Measurements from ENCODE around the gene RTN4IP1. TPM values are rescaled to one million over a fixed set of nuclear protein-coding genes. Genes with fewer than 3 reads are reported as not detected.

The RTN4IP1 gene
- total and polyA plus RNA-seq, 2 of the 13 experiments (the other 11 are each of a cell fraction or from before 2014, with no cell fraction given): 5.5 to 17.2 TPM

- TF ChIP-seq SOX6 (IDR thresholded peaks at IDR 0.05) (no peak), SOX6 (CRISPR knock-in tag; IDR thresholded peaks at IDR 0.05) (no peak), ZNF569 (CRISPR knock-in tag; IDR thresholded peaks at IDR 0.05; ENCODE audit: borderline replicate concordance) (no peak), ZNF280B (CRISPR knock-in tag; IDR thresholded peaks at IDR 0.05; ENCODE audit: borderline replicate concordance) (no peak), ZNF337 (CRISPR knock-in tag; IDR thresholded peaks at IDR 0.05; ENCODE audit: borderline replicate concordance, low read depth) (no peak), MIER3 (CRISPR knock-in tag; IDR thresholded peaks at IDR 0.05; ENCODE audit: borderline replicate concordance) (no peak), PLSCR1 (CRISPR knock-in tag; IDR thresholded peaks at IDR 0.05; ENCODE audit: borderline replicate concordance) (no peak), U2AF2 (IDR thresholded peaks at IDR 0.05; ENCODE audit: low read depth, low read length) (no peak), ZBTB40 (IDR thresholded peaks at IDR 0.05) (no peak), ZBTB40 (CRISPR knock-in tag; IDR thresholded peaks at IDR 0.05) (no peak), MLX (CRISPR knock-in tag; IDR thresholded peaks at IDR 0.05) (no peak), PHF5A (CRISPR knock-in tag; IDR thresholded peaks at IDR 0.05; ENCODE audit: low read depth, unreplicated experiment) (no peak), FOXJ3 (CRISPR knock-in tag; IDR thresholded peaks at IDR 0.05; ENCODE audit: borderline replicate concordance) (no peak)
Measured at GRCh38 chr6:106631346-106631745, 2.0 kb upstream of the RTN4IP1 start (continued).

All from HepG2 (cell line).